Psoas muscle (tissue), 8 donors: ENCODE data around the gene RASSF3. TPM values are rescaled to one million over a fixed set of nuclear protein-coding genes. Genes with fewer than 3 reads are reported as not detected.
A peak's percentile ranks its signal among the peaks of the same experiment; 100 is the strongest.

ENCODE experiments used
- ATAC-seq, 4 donors: fragments of 200-7000 bp; cut with Tn5 transposase; one replicate each; pipeline ENCODE4 v1.9.1; 2020; ENCODE audit warnings: moderate library complexity in 3 of 4, mild to moderate bottlenecking in 2 of 4
- DNase-seq, 2 donors: peaks; one replicate each; pipeline ENCODE4 v3.0.0-alpha.2; 2020
- H3K27ac ChIP-seq: fragments of 200-600 bp; one replicate; pipeline ENCODE4 v1.8.0; 2022
- H3K27me3 ChIP-seq, 3 donors: fragments of 200-600 bp in 1 of 3; one replicate each; pipeline versions ENCODE4 v1.6.1 to v1.8.0; 2013 to 2022; ENCODE audit warnings: low read length in 2 of 3, mild to moderate bottlenecking in 2 of 3, moderate library complexity in 1 of 3; ENCODE audit not compliant: insufficient read depth in 3 of 3
- H3K36me3 ChIP-seq, 2 donors: fragments of 200-600 bp in 1 of 2; one replicate each; pipeline versions ENCODE4 v1.6.1 to v1.8.0; 2013 to 2022; ENCODE audit warnings: low read depth in 1 of 2, mild to moderate bottlenecking in 1 of 2, moderate library complexity in 1 of 2; ENCODE audit not compliant: insufficient read depth in 1 of 2
- H3K4me1 ChIP-seq: fragments of 200-600 bp; one replicate; pipeline ENCODE4 v1.8.0; 2022
- H3K4me3 ChIP-seq: fragments of 200-600 bp; one replicate; pipeline ENCODE4 v1.8.0; 2022; ENCODE audit warnings: mild to moderate bottlenecking
- H3K9me3 ChIP-seq: fragments of 200-600 bp; one replicate; pipeline ENCODE4 v1.8.0; 2022
- WGBS, 3 donors: extraction: QIAGEN DNeasy Blood & Tissue Kit; methylation state at CpG; one replicate each; pipeline versions ENCODE4 v1.1.6 to v1.1.7; 2013; 5-methylcytosine and 5-hydroxymethylcytosine counted together
- intact Hi-C, 2 donors: fragments of 100-400 bp; cut with DNase I; formaldehyde crosslinking; loops; one replicate each; pipeline versions ENCODE4 v1.11.0 to v1.14.2; 2022
- polyA plus RNA-seq, 3 donors: library from polyadenylated mRNA; stranded (reverse); fragments of 200-250 nt; gene quantifications; one replicate each; pipeline ENCODE4 v1.2.3, GENCODE V29; 2013
- total RNA-seq, 4 donors: library from RNA; stranded (reverse); fragmentation: NEBNext Ultra II Directional in 2 of 4; extraction: Animal tissue kit (Norgen Biotek cat#: 25700) in 2 of 4; gene quantifications; one replicate each; pipeline versions ENCODE4 v1.2.1 to v1.2.4, GENCODE V29; 2021 to 2023
- TF ChIP-seq, protein P1 (sequence below): fragments of 200-600 bp; IDR thresholded peaks from one replicate; pipeline ENCODE4 v1.8.0; 2022; ENCODE audit warnings: antibody characterized with exemption
- donor health status: healthy with polysubstance abuse.
- donor health status: DM: no; HTN: no; CAD: no; lungs with moderate emphysema.
- donor health status: Bipolar disorder and iron deficiency.
- donor health status: healthy.
- donor health status: DM: yes; HTN: yes; CAD: no.
- donor health status: DM: no; HTN: no; CAD: no.
- donor health status: DM: no; HTN: no; CAD: no.
- donor health status: DM: yes; HTN: yes; CAD: no.

The RASSF3 gene
- total and polyA plus RNA-seq, 7 donors: 4.9 to 30.6 (median 14.5) TPM

DNA sequence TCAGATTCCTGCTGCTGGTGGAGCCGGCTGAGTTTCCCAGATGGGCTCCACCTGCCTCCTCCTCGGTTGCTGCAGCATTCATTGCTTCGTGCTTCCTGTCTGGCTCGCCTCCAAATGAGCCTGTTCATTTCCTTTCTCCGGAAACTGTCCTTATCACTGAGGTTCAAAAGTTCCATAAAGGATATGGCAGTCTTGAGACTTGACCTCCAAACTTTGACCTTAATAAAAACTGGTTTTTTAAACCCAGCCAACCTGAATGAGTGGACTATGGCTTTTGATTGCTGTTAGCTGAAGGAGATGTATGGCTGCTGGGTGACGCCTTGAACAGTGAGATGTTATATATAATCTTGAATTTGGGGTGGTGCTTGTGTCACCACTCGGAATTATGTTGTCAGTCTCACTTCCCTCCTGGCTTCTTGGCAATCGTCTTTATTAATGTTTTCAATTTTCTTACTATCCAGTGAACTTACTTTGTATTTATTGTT is 62.7 kb downstream of the RASSF3 start:
- H3K36me3 ChIP-seq: no peaks in the 10 kb centered on the region
- DNase-seq: peak; percentile 23 to 57
- H3K4me1 ChIP-seq: peaks cover 15% of the 10 kb centered on the region
- 30 to 36% (median 34%) methylated on average over 8 of the region's 8 CpGs for WGBS, 3 donors
- no peaks in the 10 kb centered on the region for H3K27me3 ChIP-seq
- intact Hi-C loops: loop anchor here in 1 of 2 donors (5.0 kb wide), 1 partner anchor 56 kb away; no protein-coding TSS in a partner anchor
- peak overlapping the region; percentile 17 for H3K27ac ChIP-seq
- H3K4me3 ChIP-seq: no peak overlapping the region
- no peaks in the 10 kb centered on the region for H3K9me3 ChIP-seq
- TF ChIP-seq, protein P1, sequence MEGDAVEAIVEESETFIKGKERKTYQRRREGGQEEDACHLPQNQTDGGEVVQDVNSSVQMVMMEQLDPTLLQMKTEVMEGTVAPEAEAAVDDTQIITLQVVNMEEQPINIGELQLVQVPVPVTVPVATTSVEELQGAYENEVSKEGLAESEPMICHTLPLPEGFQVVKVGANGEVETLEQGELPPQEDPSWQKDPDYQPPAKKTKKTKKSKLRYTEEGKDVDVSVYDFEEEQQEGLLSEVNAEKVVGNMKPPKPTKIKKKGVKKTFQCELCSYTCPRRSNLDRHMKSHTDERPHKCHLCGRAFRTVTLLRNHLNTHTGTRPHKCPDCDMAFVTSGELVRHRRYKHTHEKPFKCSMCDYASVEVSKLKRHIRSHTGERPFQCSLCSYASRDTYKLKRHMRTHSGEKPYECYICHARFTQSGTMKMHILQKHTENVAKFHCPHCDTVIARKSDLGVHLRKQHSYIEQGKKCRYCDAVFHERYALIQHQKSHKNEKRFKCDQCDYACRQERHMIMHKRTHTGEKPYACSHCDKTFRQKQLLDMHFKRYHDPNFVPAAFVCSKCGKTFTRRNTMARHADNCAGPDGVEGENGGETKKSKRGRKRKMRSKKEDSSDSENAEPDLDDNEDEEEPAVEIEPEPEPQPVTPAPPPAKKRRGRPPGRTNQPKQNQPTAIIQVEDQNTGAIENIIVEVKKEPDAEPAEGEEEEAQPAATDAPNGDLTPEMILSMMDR: no peak
- ATAC-seq: no peak

DNA sequence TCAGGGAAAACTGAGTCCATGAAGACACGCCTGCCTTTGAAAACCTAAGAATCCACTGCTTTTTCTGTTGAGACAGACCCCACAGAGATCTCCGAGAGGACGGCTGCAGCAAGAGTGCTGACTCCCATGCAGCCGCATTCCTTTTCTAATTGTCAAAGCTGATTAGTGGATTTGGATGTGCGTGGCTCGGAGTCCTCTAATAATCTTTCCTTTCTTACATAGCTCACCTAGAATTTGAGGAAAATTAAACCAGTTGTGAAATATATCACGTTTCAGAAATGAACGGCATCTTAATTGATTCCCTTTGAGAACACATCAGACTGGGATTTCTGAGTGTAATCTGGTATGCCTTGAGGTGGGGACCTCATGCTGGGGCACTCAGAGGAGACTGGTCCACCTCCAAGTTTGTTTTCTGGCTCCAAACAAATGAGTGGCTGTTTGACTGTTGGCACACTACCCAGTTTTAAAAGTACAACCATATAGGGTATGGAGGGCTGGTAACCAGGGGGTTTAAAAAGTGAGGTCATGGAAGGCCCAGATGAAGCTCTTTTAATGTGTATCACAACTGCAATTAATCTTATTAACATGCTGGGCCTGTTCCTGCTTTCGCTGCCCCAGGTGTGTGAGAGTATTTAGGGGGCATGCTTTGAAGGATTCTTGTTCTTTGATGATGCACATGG is 63.3 kb downstream of the RASSF3 start:
- DNase-seq (no peak), ATAC-seq (no peak)
- Histone ChIP-seq H3K4me3 (no peak overlapping the region), H3K27me3 (no peaks in the 10 kb centered on the region), H3K9me3 (no peaks in the 10 kb centered on the region), H3K27ac (peak overlapping the region; percentile 17), H3K36me3 (no peaks in the 10 kb centered on the region), H3K4me1 (peaks cover 15% of the 10 kb centered on the region)
- intact Hi-C loops: loop anchor here in 1 of 2 donors (5.0 kb wide), 1 partner anchor 56 kb away; no protein-coding TSS in a partner anchor
- TF ChIP-seq, protein P1: no peak
- 71 to 75% (median 72%) methylated on average over 9 of the region's 9 CpGs for WGBS, 3 donors

GRCh38 chr12:64674367-64674922 is 64.2 kb downstream of the RASSF3 start:
- no peak for DNase-seq
- 94 to 96% (median 95%) methylated on average over 10 of the region's 10 CpGs for WGBS, 3 donors
- TF ChIP-seq, protein P1: no peak
- Histone ChIP-seq H3K9me3 (no peaks in the 10 kb centered on the region), H3K4me3 (no peak overlapping the region), H3K36me3 (no peaks in the 10 kb centered on the region), H3K27me3 (no peaks in the 10 kb centered on the region), H3K4me1 (peaks cover 18% of the 10 kb centered on the region), H3K27ac (no peak overlapping the region)
- intact Hi-C loops: loop anchor here in 1 of 2 donors (5.0 kb wide), 1 partner anchor 57 kb away; no protein-coding TSS in a partner anchor
- ATAC-seq: no peak

GRCh38 chr12:64675795-64676194 is 65.5 kb downstream of the RASSF3 start:
- DNase-seq: no peak

More at GRCh38 chr12:64675795-64676194, 65.5 kb downstream of the RASSF3 start:
- H3K36me3 ChIP-seq: no peaks in the 10 kb centered on the region
- no peaks in the 10 kb centered on the region for H3K9me3 ChIP-seq
- H3K4me1 ChIP-seq: peaks cover 18% of the 10 kb centered on the region
- H3K27ac ChIP-seq: no peak overlapping the region
- intact Hi-C loops: no loop called here
- TF ChIP-seq, protein P1: no peak
- H3K4me3 ChIP-seq: no peak overlapping the region
- WGBS, 3 donors: 51 to 66% (median 54%) methylated on average over 3 of the region's 3 CpGs
- peak in 1 of 4 donors; percentile 14 for ATAC-seq
- H3K27me3 ChIP-seq: no peaks in the 10 kb centered on the region
